ENCODE results near the gene ANXA7.
A peak's percentile ranks its signal among the peaks of the same experiment; 100 is the strongest.
"Not testable (repeated sequence)": the region's sequence is repeated elsewhere in the genome, so short reads cannot be mapped to it uniquely, and the experiment has no call there.

Gene ANXA7

GRCh38 chr10:73407495-73407894 lies 6.4 kb downstream of the ANXA7 start:
- no peak for DNase-seq (ENCODE audit: low read depth)

GRCh38 chr10:73406846-73407245 lies 7.0 kb downstream of the ANXA7 start:
- no peak for DNase-seq (ENCODE audit: low read depth)

GRCh38 chr10:73405556-73405955 lies 8.3 kb downstream of the ANXA7 start:
- DNase-seq (ENCODE audit: low read depth): no peak

GRCh38 chr10:73404690-73405089 lies 9.2 kb downstream of the ANXA7 start:
- DNase-seq (ENCODE audit: low read depth): no peak

- DNase-seq (ENCODE audit: low read depth): no peak
These were observed 12.2 kb downstream of the ANXA7 start for GRCh38 chr10:73401636-73402035.

GRCh38 chr10:73399063-73399462 lies 14.8 kb downstream of the ANXA7 start:
- no peak for DNase-seq (ENCODE audit: low read depth)

- DNase-seq (ENCODE audit: low read depth): no peak
These were observed 15.8 kb downstream of the ANXA7 start for GRCh38 chr10:73398024-73398423.

- DNase-seq (ENCODE audit: low read depth): not testable (repeated sequence)
These were observed 19.5 kb downstream of the ANXA7 start for GRCh38 chr10:73394325-73394724.

- DNase-seq (ENCODE audit: low read depth): no peak
These were observed 25.6 kb downstream of the ANXA7 start for GRCh38 chr10:73388228-73388627.

- DNase-seq (ENCODE audit: low read depth): no peak
These were observed 27.3 kb downstream of the ANXA7 start for GRCh38 chr10:73386583-73386982.

GRCh38 chr10:73379064-73379748 lies 34.7 kb downstream of the ANXA7 start:
- DNase-seq (ENCODE audit: low read depth): no peak

GRCh38 chr10:73376679-73377078 lies 37.2 kb downstream of the ANXA7 start:
- DNase-seq (ENCODE audit: low read depth): no peak

GRCh38 chr10:73368238-73368637 lies 45.6 kb downstream of the ANXA7 start:
- peak; percentile 5 for DNase-seq (ENCODE audit: low read depth)

- no peak for DNase-seq (ENCODE audit: low read depth)
These were observed 47.2 kb downstream of the ANXA7 start for GRCh38 chr10:73366381-73367298.

GRCh38 chr10:73364964-73365363 lies 48.9 kb downstream of the ANXA7 start:
- no peak for DNase-seq (ENCODE audit: low read depth)

- DNase-seq (ENCODE audit: low read depth): no peak
These were observed 54.4 kb downstream of the ANXA7 start for GRCh38 chr10:73359492-73359891.

GRCh38 chr10:73358331-73359279 lies 55.3 kb downstream of the ANXA7 start, which contains the start of gene CFAP70:
Gene CFAP70, minus strand, starts transcription at chr10:73358864. Its CDS starts 4,068 bp downstream, at chr10:73354796.
- peak; percentile 89 for DNase-seq (ENCODE audit: low read depth)

- DNase-seq (ENCODE audit: low read depth): no peak
These were observed 56.0 kb downstream of the ANXA7 start for GRCh38 chr10:73357821-73358220.

GRCh38 chr10:73357166-73357565 lies 56.7 kb downstream of the ANXA7 start:
- DNase-seq (ENCODE audit: low read depth): no peak

GRCh38 chr10:73344269-73344668 lies 69.6 kb downstream of the ANXA7 start:
- DNase-seq (ENCODE audit: low read depth): no peak

- DNase-seq (ENCODE audit: low read depth): no peak
These were observed 73.7 kb downstream of the ANXA7 start for GRCh38 chr10:73340121-73340520.

- no peak for DNase-seq (ENCODE audit: low read depth)
These were observed 74.4 kb downstream of the ANXA7 start for GRCh38 chr10:73339436-73339835.
